SK-N-SH (cell line): Measurements from ENCODE around the gene CRYGD.

Source experiments
- EZH2phosphoT487 ChIP-seq: fragments of 200-600 bp; sonication (generic); IDR thresholded peaks from 2 replicates; pipeline ENCODE4 v1.6.1; 2017; ENCODE audit warnings: low read depth, mixed run types, mild to moderate bottlenecking, antibody characterized with exemption, moderate library complexity, borderline replicate concordance
- FOSL2 ChIP-seq: IDR thresholded peaks from 2 replicates; pipeline ENCODE4 v1.4.0; 2012; ENCODE audit warnings: low read depth, mild to moderate bottlenecking, moderate library complexity, borderline replicate concordance
- GABPA ChIP-seq: IDR thresholded peaks from 2 replicates; pipeline ENCODE4 v1.4.0; 2012; ENCODE audit warnings: low read depth, mild to moderate bottlenecking
- MAX ChIP-seq: IDR thresholded peaks from 2 replicates; pipeline ENCODE4 v1.4.0; 2012; ENCODE audit warnings: low read depth
- MXI1 ChIP-seq: IDR thresholded peaks from 2 replicates; pipeline ENCODE4 v1.6.1; 2012; ENCODE audit warnings: mild to moderate bottlenecking, low read depth, low read length, improper control_type of control experiment
- POLR2AphosphoS5 ChIP-seq: IDR thresholded peaks from 2 replicates; pipeline ENCODE4 v1.6.1; 2012; ENCODE audit warnings: low read depth, low read length
- RCOR1 ChIP-seq: fragments of 150-350 bp; IDR thresholded peaks from 2 replicates; pipeline ENCODE4 v1.6.1; 2017; ENCODE audit warnings: antibody characterized with exemption, low read length
- RXRA ChIP-seq: IDR thresholded peaks from 2 replicates; pipeline ENCODE4 v1.4.0; 2012; ENCODE audit warnings: low read depth, mild to moderate bottlenecking, borderline replicate concordance
- SMC3 ChIP-seq: IDR thresholded peaks from 2 replicates; pipeline ENCODE4 v1.6.1; 2012; ENCODE audit warnings: low read depth, low read length, improper control_type of control experiment
- YY1 ChIP-seq: IDR thresholded peaks from 2 replicates; pipeline ENCODE4 v1.4.0; 2012; ENCODE audit warnings: low read depth, mild to moderate bottlenecking
- TF ChIP-seq, protein P1 (sequence below): fragments of 200-600 bp; sonication (generic); IDR thresholded peaks from 2 replicates; pipeline ENCODE4 v1.6.1; 2017; ENCODE audit warnings: antibody characterized with exemption, mild to moderate bottlenecking, moderate library complexity
- TF ChIP-seq, protein P2 (sequence below): IDR thresholded peaks from 2 replicates; pipeline ENCODE4 v1.6.1; 2012; ENCODE audit warnings: mild to moderate bottlenecking, low read depth, low read length, moderate library complexity

DNA sequence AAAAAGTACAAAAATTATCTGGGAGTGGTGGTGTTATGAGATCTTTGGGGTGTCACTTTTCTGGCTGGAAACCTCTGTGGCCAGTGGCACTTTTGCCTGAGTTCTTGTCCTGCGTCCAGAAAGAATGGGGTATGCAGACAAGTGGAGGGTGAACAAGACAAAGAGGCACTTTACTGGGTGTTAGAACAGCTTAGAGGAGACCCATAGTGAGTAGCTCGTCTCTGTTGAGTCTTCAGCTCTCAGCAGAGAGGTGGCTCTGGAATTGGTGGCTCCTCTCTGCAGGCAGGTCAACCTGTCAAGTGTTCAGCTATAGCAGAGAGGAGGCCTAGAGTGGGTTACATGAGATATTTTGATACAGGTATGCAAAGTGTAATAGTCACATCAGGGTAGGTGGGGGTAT lies 26.1 kb downstream of the CRYGD start:
- TF ChIP-seq MAX (no peak), RXRA (no peak), MXI1 (no peak), YY1 (no peak), GABPA (no peak), POLR2AphosphoS5 (no peak), RCOR1 (no peak), FOSL2 (no peak), SMC3 (no peak), EZH2phosphoT487 (no peak)
- TF ChIP-seq, protein P1, sequence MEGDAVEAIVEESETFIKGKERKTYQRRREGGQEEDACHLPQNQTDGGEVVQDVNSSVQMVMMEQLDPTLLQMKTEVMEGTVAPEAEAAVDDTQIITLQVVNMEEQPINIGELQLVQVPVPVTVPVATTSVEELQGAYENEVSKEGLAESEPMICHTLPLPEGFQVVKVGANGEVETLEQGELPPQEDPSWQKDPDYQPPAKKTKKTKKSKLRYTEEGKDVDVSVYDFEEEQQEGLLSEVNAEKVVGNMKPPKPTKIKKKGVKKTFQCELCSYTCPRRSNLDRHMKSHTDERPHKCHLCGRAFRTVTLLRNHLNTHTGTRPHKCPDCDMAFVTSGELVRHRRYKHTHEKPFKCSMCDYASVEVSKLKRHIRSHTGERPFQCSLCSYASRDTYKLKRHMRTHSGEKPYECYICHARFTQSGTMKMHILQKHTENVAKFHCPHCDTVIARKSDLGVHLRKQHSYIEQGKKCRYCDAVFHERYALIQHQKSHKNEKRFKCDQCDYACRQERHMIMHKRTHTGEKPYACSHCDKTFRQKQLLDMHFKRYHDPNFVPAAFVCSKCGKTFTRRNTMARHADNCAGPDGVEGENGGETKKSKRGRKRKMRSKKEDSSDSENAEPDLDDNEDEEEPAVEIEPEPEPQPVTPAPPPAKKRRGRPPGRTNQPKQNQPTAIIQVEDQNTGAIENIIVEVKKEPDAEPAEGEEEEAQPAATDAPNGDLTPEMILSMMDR, result no peak
- TF ChIP-seq, protein P2, sequence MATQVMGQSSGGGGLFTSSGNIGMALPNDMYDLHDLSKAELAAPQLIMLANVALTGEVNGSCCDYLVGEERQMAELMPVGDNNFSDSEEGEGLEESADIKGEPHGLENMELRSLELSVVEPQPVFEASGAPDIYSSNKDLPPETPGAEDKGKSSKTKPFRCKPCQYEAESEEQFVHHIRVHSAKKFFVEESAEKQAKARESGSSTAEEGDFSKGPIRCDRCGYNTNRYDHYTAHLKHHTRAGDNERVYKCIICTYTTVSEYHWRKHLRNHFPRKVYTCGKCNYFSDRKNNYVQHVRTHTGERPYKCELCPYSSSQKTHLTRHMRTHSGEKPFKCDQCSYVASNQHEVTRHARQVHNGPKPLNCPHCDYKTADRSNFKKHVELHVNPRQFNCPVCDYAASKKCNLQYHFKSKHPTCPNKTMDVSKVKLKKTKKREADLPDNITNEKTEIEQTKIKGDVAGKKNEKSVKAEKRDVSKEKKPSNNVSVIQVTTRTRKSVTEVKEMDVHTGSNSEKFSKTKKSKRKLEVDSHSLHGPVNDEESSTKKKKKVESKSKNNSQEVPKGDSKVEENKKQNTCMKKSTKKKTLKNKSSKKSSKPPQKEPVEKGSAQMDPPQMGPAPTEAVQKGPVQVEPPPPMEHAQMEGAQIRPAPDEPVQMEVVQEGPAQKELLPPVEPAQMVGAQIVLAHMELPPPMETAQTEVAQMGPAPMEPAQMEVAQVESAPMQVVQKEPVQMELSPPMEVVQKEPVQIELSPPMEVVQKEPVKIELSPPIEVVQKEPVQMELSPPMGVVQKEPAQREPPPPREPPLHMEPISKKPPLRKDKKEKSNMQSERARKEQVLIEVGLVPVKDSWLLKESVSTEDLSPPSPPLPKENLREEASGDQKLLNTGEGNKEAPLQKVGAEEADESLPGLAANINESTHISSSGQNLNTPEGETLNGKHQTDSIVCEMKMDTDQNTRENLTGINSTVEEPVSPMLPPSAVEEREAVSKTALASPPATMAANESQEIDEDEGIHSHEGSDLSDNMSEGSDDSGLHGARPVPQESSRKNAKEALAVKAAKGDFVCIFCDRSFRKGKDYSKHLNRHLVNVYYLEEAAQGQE, result no peak
